H9 (cell line): ENCODE measurements around the gene FNDC3B. TPM values are rescaled to one million over a fixed set of nuclear protein-coding genes. Genes with fewer than 3 reads are reported as not detected.

ENCODE experiments used
- DNase-seq: peaks from one replicate; pipeline ENCODE4 v3.0.0-alpha.2; 2017
- H2AFZ ChIP-seq: one replicate; pipeline ENCODE4 v1.6.1; 2013; ENCODE audit warnings: mild to moderate bottlenecking, low read length, control low read depth, moderate library complexity
- H2AK5ac ChIP-seq: 2 replicates; pipeline ENCODE4 v1.6.1; 2013; ENCODE audit warnings: low read length, control low read depth, mixed read lengths; ENCODE audit not compliant: insufficient read length
- H2BK120ac ChIP-seq: one replicate; pipeline ENCODE4 v1.6.1; 2013; ENCODE audit warnings: low read depth, mild to moderate bottlenecking, low read length, control low read depth, inconsistent platforms; ENCODE audit not compliant: poor library complexity, severe bottlenecking
- H2BK12ac ChIP-seq: 2 replicates; pipeline ENCODE4 v1.6.1; 2013; ENCODE audit warnings: low read length, control low read depth, mixed read lengths, low read depth; ENCODE audit not compliant: insufficient read length
- H2BK15ac ChIP-seq: 2 replicates; pipeline ENCODE4 v1.6.1; 2013; ENCODE audit warnings: low read depth, low read length, control low read depth
- H2BK20ac ChIP-seq: one replicate; pipeline ENCODE4 v1.6.1; 2013; ENCODE audit warnings: low read depth, mild to moderate bottlenecking, low read length, control low read depth, inconsistent platforms; ENCODE audit not compliant: poor library complexity, severe bottlenecking
- H2BK5ac ChIP-seq: 2 replicates; pipeline ENCODE4 v1.6.1; 2013; ENCODE audit warnings: low read length, control low read depth, mixed read lengths; ENCODE audit not compliant: insufficient read length
- H3K14ac ChIP-seq: 2 replicates; pipeline ENCODE4 v1.6.1; 2013; ENCODE audit warnings: low read length, control low read depth; ENCODE audit not compliant: insufficient read depth
- H3K18ac ChIP-seq: 2 replicates; pipeline ENCODE4 v1.6.1; 2013; ENCODE audit warnings: low read depth, mild to moderate bottlenecking, mixed read lengths, low read length, control low read depth; ENCODE audit not compliant: insufficient read length
- H3K23ac ChIP-seq: 2 replicates; pipeline ENCODE4 v1.6.1; 2013; ENCODE audit warnings: low read length, control low read depth, mixed read lengths, low read depth; ENCODE audit not compliant: insufficient read length
- H3K23me2 ChIP-seq: 2 replicates; pipeline ENCODE4 v1.6.1; 2013; ENCODE audit warnings: low read depth, mild to moderate bottlenecking, mixed read lengths, low read length, control low read depth; ENCODE audit not compliant: insufficient read length, poor library complexity, severe bottlenecking
- H3K27ac ChIP-seq: 2 replicates; pipeline ENCODE4 v1.5.1; 2013; ENCODE audit warnings: low read length, control low read depth, mixed read lengths, low read depth; ENCODE audit not compliant: insufficient read length
- H3K27me3 ChIP-seq: 2 replicates; pipeline ENCODE4 v1.6.1; 2013; ENCODE audit warnings: low read length, control low read depth, inconsistent platforms; ENCODE audit not compliant: insufficient read depth
- H3K4ac ChIP-seq: 2 replicates; pipeline ENCODE4 v1.6.1; 2013; ENCODE audit warnings: low read depth, mild to moderate bottlenecking, control low read depth, inconsistent platforms, low read length, moderate library complexity
- H3K4me1 ChIP-seq: 2 replicates; pipeline ENCODE4 v1.6.1; 2013; ENCODE audit warnings: low read length, control low read depth, inconsistent platforms; ENCODE audit not compliant: insufficient read depth
- H3K4me2 ChIP-seq: 2 replicates; pipeline ENCODE4 v1.6.1; 2013; ENCODE audit warnings: low read length, control low read depth, mixed read lengths; ENCODE audit not compliant: insufficient read length, insufficient read depth
- H3K56ac ChIP-seq: 2 replicates; pipeline ENCODE4 v1.6.1; 2013; ENCODE audit warnings: low read depth, mild to moderate bottlenecking, mixed read lengths, low read length, control low read depth; ENCODE audit not compliant: insufficient read length
- H3K79me1 ChIP-seq: 2 replicates; pipeline ENCODE4 v1.6.1; 2013; ENCODE audit warnings: low read depth, mild to moderate bottlenecking, moderate library complexity, low read length, control low read depth, inconsistent platforms; ENCODE audit not compliant: insufficient read depth, poor library complexity, severe bottlenecking
- H3K79me2 ChIP-seq: 2 replicates; pipeline ENCODE4 v1.6.1; 2013; ENCODE audit warnings: low read length, control low read depth, inconsistent platforms; ENCODE audit not compliant: insufficient read depth
- H3K9ac ChIP-seq: 2 replicates; pipeline ENCODE4 v1.6.1; 2013; ENCODE audit warnings: low read length, control low read depth, mixed read lengths; ENCODE audit not compliant: insufficient read length; ENCODE audit errors: extremely low read depth
- H3K9me3 ChIP-seq: one replicate; pipeline ENCODE4 v1.6.1; 2013; ENCODE audit warnings: low read depth, low read length, inconsistent platforms; ENCODE audit not compliant: control insufficient read depth
- H3T11ph ChIP-seq: one replicate; pipeline ENCODE4 v1.6.1; 2013; ENCODE audit warnings: mild to moderate bottlenecking, low read length, control low read depth, inconsistent platforms
- H4K20me1 ChIP-seq: one replicate; pipeline ENCODE4 v1.6.1; 2013; ENCODE audit not compliant: control insufficient read depth, insufficient read length, insufficient read depth
- H4K5ac ChIP-seq: 2 replicates; pipeline ENCODE4 v1.6.1; 2013; ENCODE audit warnings: low read depth, mild to moderate bottlenecking, mixed read lengths, low read length, control low read depth; ENCODE audit not compliant: insufficient read length
- H4K8ac ChIP-seq: replicated peaks from 2 replicates; pipeline ENCODE4 v1.6.1; 2013; ENCODE audit warnings: low read length, control low read depth, mixed read lengths, low read depth; ENCODE audit not compliant: insufficient read length
- H4K91ac ChIP-seq: 2 replicates; pipeline ENCODE4 v1.6.1; 2013; ENCODE audit warnings: low read depth, mild to moderate bottlenecking, moderate library complexity, mixed read lengths, low read length, control low read depth; ENCODE audit not compliant: insufficient read length
- H3K27ac Mint-ChIP-seq, 3 experiments: 2 replicates in 2 of 3; 3 replicates in 1 of 3; pipeline ENCODE4 v1.8.0; 2020 to 2021; ENCODE audit warnings: mixed read lengths in 3 of 3, mild to moderate bottlenecking in 1 of 3, moderate library complexity in 1 of 3
- H3K27me3 Mint-ChIP-seq: 2 replicates; pipeline ENCODE4 v1.8.0; 2021; ENCODE audit warnings: low read depth, mild to moderate bottlenecking, moderate library complexity, mixed read lengths
- H3K36me3 Mint-ChIP-seq, 3 experiments: 2 replicates in 2 of 3; 3 replicates in 1 of 3; pipeline ENCODE4 v1.8.0; 2020 to 2021; ENCODE audit warnings: low read depth in 3 of 3, mixed read lengths in 3 of 3; ENCODE audit not compliant: insufficient read depth in 1 of 3
- H3K4me1 Mint-ChIP-seq, 2 experiments: 2 replicates each; pipeline ENCODE4 v1.8.0; 2020; ENCODE audit warnings: mixed read lengths in 2 of 2
- H3K4me3 Mint-ChIP-seq, 2 experiments: 2 replicates in 1 of 2; 3 replicates in 1 of 2; pipeline ENCODE4 v1.8.0; 2020 to 2021; ENCODE audit warnings: mild to moderate bottlenecking in 2 of 2, mixed read lengths in 2 of 2, moderate library complexity in 1 of 2
- H3K9me3 Mint-ChIP-seq, 2 experiments: 2 replicates in 1 of 2; 3 replicates in 1 of 2; pipeline ENCODE4 v1.8.0; 2020; ENCODE audit warnings: mild to moderate bottlenecking in 2 of 2, mixed read lengths in 2 of 2, moderate library complexity in 1 of 2
- CTCF ChIP-seq: fragments of 200-600 bp; sonication (generic); conservative IDR thresholded peaks from 3 replicates; pipeline ENCODE4 v1.8.0; 2021; ENCODE audit warnings: antibody characterized with exemption, mild to moderate bottlenecking
- WGBS: extraction: QIAGEN DNeasy Blood & Tissue Kit; methylation state at CpG from one replicate; pipeline ENCODE4 v1.1.7; 2013; ENCODE audit warnings: missing lambda C conversion rate, low lambda C conversion rate, mixed read lengths; ENCODE audit not compliant: insufficient read length; ENCODE audit errors: extremely low coverage; 5-methylcytosine and 5-hydroxymethylcytosine counted together
- total RNA-seq: library from RNA; stranded (reverse); gene quantifications from 2 replicates; pipeline ENCODE4 v1.2.1, GENCODE V29; 2021

Gene FNDC3B
- total RNA-seq, 1 experiment from 2014 or later = 43.8 TPM

DNA sequence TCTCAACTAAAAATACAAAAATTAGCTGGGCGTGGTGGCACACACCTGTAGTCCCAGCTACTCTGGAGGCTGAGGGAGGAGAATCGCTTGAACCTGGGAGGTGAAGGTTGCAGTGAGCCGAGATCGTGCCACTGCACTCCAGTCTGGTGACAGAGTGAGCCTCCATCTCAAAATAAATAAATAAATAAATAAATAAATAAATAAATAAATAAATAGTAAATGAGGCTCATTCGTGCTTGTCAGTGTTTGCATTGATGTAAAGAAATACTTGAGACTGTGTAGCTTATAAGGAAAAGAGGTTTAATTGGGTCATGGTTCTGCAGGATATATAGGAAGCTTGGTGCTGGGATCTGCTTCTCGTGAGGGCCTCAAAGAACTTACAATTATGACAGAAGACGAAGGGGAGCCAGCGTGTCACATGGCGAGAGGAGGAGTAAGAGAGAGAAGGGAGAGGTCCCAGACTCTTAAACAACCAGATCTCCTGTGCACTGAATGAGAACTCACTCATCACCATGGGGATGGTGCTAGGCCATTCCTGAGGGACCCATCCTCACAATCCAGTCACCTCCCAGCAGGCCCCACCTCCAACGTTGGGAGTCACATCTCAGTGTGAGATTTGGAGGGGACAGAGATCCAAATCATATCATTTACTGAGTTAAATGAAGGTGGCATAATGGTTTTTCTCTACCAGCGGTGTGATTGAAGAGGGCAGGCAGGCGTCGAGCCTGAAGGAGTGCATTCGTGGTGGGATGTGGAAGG, 104.5 kb downstream of the FNDC3B start:
- no peaks in the 10 kb centered on the region for H3K27me3 Mint-ChIP-seq
- H2BK120ac ChIP-seq = no peak overlapping the region
- peaks cover 73 to 79% of the 10 kb centered on the region in 2 experiments for H3K4me1 Mint-ChIP-seq
- H3K4me1 ChIP-seq = peaks cover 27% of the 10 kb centered on the region
- H3K9ac ChIP-seq = no peak overlapping the region
- no peak overlapping the region for H2AK5ac ChIP-seq
- no peaks in the 10 kb centered on the region for H4K20me1 ChIP-seq
- no peak overlapping the region for H3K4ac ChIP-seq
- no peak overlapping the region for H3K56ac ChIP-seq
- H3K4me3 Mint-ChIP-seq = no peak overlapping the region; a peak in 1 of 5 replicates
- no peak overlapping the region for H3T11ph ChIP-seq
- no peak overlapping the region for H3K18ac ChIP-seq
- peak overlapping the region; percentile 32 to 46 (median 42); a peak in 6 of 7 replicates for H3K27ac Mint-ChIP-seq
- peaks cover 0 to 7% (median 3%) of the 10 kb centered on the region in 3 experiments; a peak in 4 of 7 replicates for H3K36me3 Mint-ChIP-seq
- H2BK12ac ChIP-seq = no peak overlapping the region
- H2AFZ ChIP-seq = no peak overlapping the region
- no peak for TF ChIP-seq CTCF
- no peak overlapping the region for H4K5ac ChIP-seq
- H3K9me3 Mint-ChIP-seq = no peaks in the 10 kb centered on the region
- no peaks in the 10 kb centered on the region for H3K27me3 ChIP-seq
- no peak overlapping the region for H4K91ac ChIP-seq
- no peak for DNase-seq
- H3K9me3 ChIP-seq = no peaks in the 10 kb centered on the region
- H3K23me2 ChIP-seq = no peaks in the 10 kb centered on the region
- WGBS = no CpG with 5 or more reads among the region's 14 CpGs
- H3K4me2 ChIP-seq = no peak overlapping the region
- no peak overlapping the region for H3K14ac ChIP-seq
- H3K23ac ChIP-seq = no peak overlapping the region
- no peak overlapping the region for H2BK20ac ChIP-seq
- H3K27ac ChIP-seq = no peak overlapping the region
- no peak overlapping the region for H4K8ac ChIP-seq
- H2BK5ac ChIP-seq = no peak overlapping the region
- H3K79me2 ChIP-seq = peaks cover 5% of the 10 kb centered on the region; the same call in 1 of the 2 replicates
- no peak overlapping the region for H2BK15ac ChIP-seq
- H3K79me1 ChIP-seq = peaks cover 3% of the 10 kb centered on the region
